Esophagus muscularis mucosa (tissue), 4 donors: ENCODE data around the gene TMEM255A. TPM values are rescaled to one million over a fixed set of nuclear protein-coding genes. Genes with fewer than 3 reads are reported as not detected.

Experiments
- DNase-seq: peaks from one replicate; pipeline ENCODE4 v3.0.0-alpha.2; 2017; ENCODE audit errors: extremely low spot score
- H3K27ac ChIP-seq, 4 donors: fragments of 200-600 bp; sonication (generic); replicated peaks in 1 of 4; 1 replicate in 3 of 4; 2 replicates in 1 of 4; pipeline ENCODE4 v1.5.1; 2016 to 2019; ENCODE audit warnings: mild to moderate bottlenecking in 1 of 4
- H3K27me3 ChIP-seq, 4 donors: fragments of 200-600 bp; sonication (generic); one replicate each; pipeline versions ENCODE4 v1.5.1 to v1.6.0; 2016 to 2019
- H3K36me3 ChIP-seq, 4 donors: fragments of 200-600 bp; sonication (generic); one replicate each; pipeline ENCODE4 v1.5.1; 2016 to 2019
- H3K4me1 ChIP-seq, 4 donors: fragments of 200-600 bp; sonication (generic); one replicate each; pipeline ENCODE4 v1.5.1; 2016 to 2019
- H3K4me3 ChIP-seq, 4 donors: fragments of 200-600 bp; sonication (generic); 1 replicate in 2 of 4; 2 replicates in 2 of 4; pipeline ENCODE4 v1.5.1; 2016 to 2019; ENCODE audit warnings: mild to moderate bottlenecking in 4 of 4, moderate library complexity in 1 of 4
- H3K9me3 ChIP-seq, 4 donors: fragments of 200-600 bp; sonication (generic); 1 replicate in 3 of 4; 2 replicates in 1 of 4; pipeline ENCODE4 v1.5.1; 2016 to 2019
- CTCF ChIP-seq, 3 experiments: fragments of 200-600 bp in 2 of 3; fragments of 450-650 bp in 1 of 3; sonication (generic) in 2 of 3; IDR thresholded peaks; one replicate each; pipeline ENCODE4 v1.5.1; 2017 to 2019; ENCODE audit warnings: antibody characterized with exemption in 3 of 3, mild to moderate bottlenecking in 2 of 3, moderate library complexity in 1 of 3
- EP300 ChIP-seq: sonication (generic); formaldehyde crosslinking; IDR thresholded peaks from one replicate; pipeline ENCODE4 v1.6.1; 2017; ENCODE audit warnings: antibody characterized with exemption
- POLR2A ChIP-seq: fragments of 450-650 bp; IDR thresholded peaks from one replicate; pipeline ENCODE4 v1.6.1; 2017; ENCODE audit warnings: antibody characterized with exemption, moderate library complexity, mild to moderate bottlenecking, low read depth
- POLR2AphosphoS5 ChIP-seq, 2 donors: sonication (generic); formaldehyde crosslinking; IDR thresholded peaks; one replicate each; pipeline ENCODE4 v1.6.1; 2017; ENCODE audit warnings: antibody characterized with exemption in 2 of 2
- WGBS: methylation state at CpG from one replicate; pipeline ENCODE4 v1.1.5; 2018; 5-methylcytosine and 5-hydroxymethylcytosine counted together
- intact Hi-C: fragments of 100-400 bp; cut with DNase I; formaldehyde crosslinking; loops from one replicate; pipeline ENCODE4 v1.15.1; 2023
- total RNA-seq, 4 donors: library from RNA; depleted of rRNA; stranded (reverse); fragments of >200 nt; gene quantifications; one replicate each; pipeline versions ENCODE4 v1.1.0 to v1.2.1, GENCODE V29; 2016

TMEM255A gene
- total RNA-seq, 4 donors from 2014 or later = 1.2 to 4.7 (median 4.2) TPM

GRCh38 chrX:120274958-120275357 lies 36.3 kb downstream of the TMEM255A start:
- H3K4me3 ChIP-seq = no peak overlapping the region
- WGBS = 53% methylated on average over 2 of the region's 2 CpGs
- no peaks in the 10 kb centered on the region for H3K27me3 ChIP-seq
- no peaks in the 10 kb centered on the region for H3K36me3 ChIP-seq
- no peak overlapping the region for H3K27ac ChIP-seq
- no peak for DNase-seq
- no peaks in the 10 kb centered on the region for H3K9me3 ChIP-seq
- H3K4me1 ChIP-seq = peaks cover 0 to 6% (median 0%) of the 10 kb centered on the region in 4 donors
- TF ChIP-seq EP300 = no peak
- no peak for TF ChIP-seq POLR2A
- no peak for TF ChIP-seq CTCF (IDR thresholded peaks at IDR 0.05)
- intact Hi-C loops = no loop called here

- no peaks in the 10 kb centered on the region for H3K9me3 ChIP-seq
- intact Hi-C loops = no loop called here
- DNase-seq = no peak
- H3K4me3 ChIP-seq = no peak overlapping the region
- peaks cover 0 to 13% (median 4%) of the 10 kb centered on the region in 4 donors for H3K4me1 ChIP-seq
- no peak for TF ChIP-seq POLR2AphosphoS5 (IDR thresholded peaks at IDR 0.05)
- no peak for TF ChIP-seq EP300
- TF ChIP-seq POLR2A = no peak
- TF ChIP-seq CTCF (IDR thresholded peaks at IDR 0.05) = no peak
- H3K36me3 ChIP-seq = no peaks in the 10 kb centered on the region
- H3K27ac ChIP-seq = no peak overlapping the region
- no peaks in the 10 kb centered on the region for H3K27me3 ChIP-seq
- WGBS = 43% methylated on average over 2 of the region's 2 CpGs
These were observed 37.1 kb downstream of the TMEM255A start for GRCh38 chrX:120274145-120274544.

- WGBS = 79% methylated on average over 2 of the region's 2 CpGs
These were observed 40.0 kb downstream of the TMEM255A start for GRCh38 chrX:120271218-120271617.

GRCh38 chrX:120270567-120270966 lies 40.7 kb downstream of the TMEM255A start:
- H3K36me3 ChIP-seq = no peaks in the 10 kb centered on the region
- H3K9me3 ChIP-seq = no peaks in the 10 kb centered on the region
- no peak overlapping the region for H3K27ac ChIP-seq
- no peaks in the 10 kb centered on the region for H3K27me3 ChIP-seq
- H3K4me3 ChIP-seq = no peak overlapping the region
- H3K4me1 ChIP-seq = peaks cover 0 to 15% (median 5%) of the 10 kb centered on the region in 4 donors
- DNase-seq = no peak
- intact Hi-C loops = no loop called here
- TF ChIP-seq POLR2A (no peak), EP300 (no peak), CTCF (IDR thresholded peaks at IDR 0.05) (no peak), POLR2AphosphoS5 (IDR thresholded peaks at IDR 0.05) (no peak)
- 78% methylated on average over 4 of the region's 4 CpGs for WGBS

More at GRCh38 chrX:120271218-120271617, 40.0 kb downstream of the TMEM255A start:
- H3K27ac ChIP-seq = no peak overlapping the region
- intact Hi-C loops = no loop called here
- no peaks in the 10 kb centered on the region for H3K9me3 ChIP-seq
- H3K27me3 ChIP-seq = no peaks in the 10 kb centered on the region
- no peak overlapping the region for H3K4me3 ChIP-seq
- no peak for DNase-seq
- no peaks in the 10 kb centered on the region for H3K36me3 ChIP-seq
- TF ChIP-seq POLR2A = no peak
- no peak for TF ChIP-seq POLR2AphosphoS5 (IDR thresholded peaks at IDR 0.05)
- TF ChIP-seq CTCF (IDR thresholded peaks at IDR 0.05) = no peak
- no peak for TF ChIP-seq EP300
- peaks cover 0 to 15% (median 5%) of the 10 kb centered on the region in 4 donors for H3K4me1 ChIP-seq

- Histone ChIP-seq H3K27ac (peak overlapping the region in 3 of 4 donors; percentile 20 to 49 (median 27)), H3K9me3 (no peaks in the 10 kb centered on the region), H3K27me3 (no peaks in the 10 kb centered on the region), H3K36me3 (no peaks in the 10 kb centered on the region), H3K4me1 (peaks cover 0 to 15% (median 5%) of the 10 kb centered on the region in 4 donors), H3K4me3 (no peak overlapping the region)
- DNase-seq = no peak
- intact Hi-C loops = no loop called here
- TF ChIP-seq POLR2A (no peak), POLR2AphosphoS5 (IDR thresholded peaks at IDR 0.05) (no peak), CTCF (IDR thresholded peaks at IDR 0.05) (no peak), EP300 (no peak)
- 74% methylated on average over 1 of the region's 1 CpG for WGBS
These were observed 41.8 kb downstream of the TMEM255A start for GRCh38 chrX:120269373-120270035.
